AG04449 (cell line): ENCODE results near the gene APBA1.

Source experiments
- CTCF ChIA-PET: fragments of 350-600 bp; formaldehyde crosslinking; extraction: SDS; loops from one replicate; lab custom pipeline; 2021; ENCODE audit warnings: antibody characterized with exemption; lab: Yijun Ruan, JAX
- POLR2A ChIA-PET: fragments of 400-600, 350-600 bp; formaldehyde crosslinking; extraction: SDS; loops from one replicate; lab custom pipeline; 2020; ENCODE audit warnings: antibody characterized with exemption, inconsistent platforms; lab: Yijun Ruan, JAX
- DNase-seq: peaks from one replicate; pipeline ENCODE4 v3.0.0-alpha.2; 2010; ENCODE audit warnings: low read depth, low spot score
- H3K4me3 ChIP-seq: 2 replicates; pipeline ENCODE4 v1.5.1; 2011; ENCODE audit warnings: low read depth, mild to moderate bottlenecking, control low read depth, low read length
- CTCF ChIP-seq: IDR thresholded peaks from one replicate; pipeline ENCODE4 v1.5.1; 2011; ENCODE audit warnings: mild to moderate bottlenecking, moderate library complexity, low read length, control low read depth, inconsistent platforms; ENCODE audit not compliant: insufficient read depth; ENCODE audit errors: missing control alignments

The APBA1 gene

DNA sequence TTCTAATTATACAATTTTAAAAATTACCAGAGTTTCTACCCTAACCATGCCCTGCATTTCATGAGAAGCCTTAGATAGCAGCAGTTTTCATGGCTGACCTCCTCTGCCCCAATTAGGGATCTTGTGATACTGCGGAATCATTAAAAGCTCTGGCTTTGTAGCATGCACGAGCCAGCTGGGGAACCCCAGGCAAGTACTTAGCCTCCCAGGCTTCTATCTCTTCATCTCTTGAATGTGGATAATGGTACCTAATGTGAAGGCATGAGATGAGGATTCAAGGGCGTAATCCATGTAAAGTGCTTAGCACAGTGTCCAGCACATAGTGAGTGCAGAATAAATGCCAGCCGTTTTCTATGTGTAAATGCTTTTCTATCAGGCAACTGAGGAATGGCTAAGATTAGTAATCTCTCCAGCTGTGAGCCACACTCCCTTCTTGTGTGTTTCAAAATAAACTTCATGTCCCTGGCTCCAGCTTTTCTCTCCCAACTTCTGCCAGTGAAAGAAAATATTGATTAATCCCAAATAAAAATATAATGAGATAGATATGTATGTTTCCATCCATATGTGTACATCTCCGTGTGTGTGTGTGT, 88.4 kb downstream of the APBA1 start:
- no peak for TF ChIP-seq CTCF
- DNase-seq, result no peak
- ChIA-PET POLR2A (no interaction called here), CTCF (no interaction called here)
- no peak overlapping the region for H3K4me3 ChIP-seq

- ChIA-PET POLR2A (no interaction called here), CTCF (no interaction called here)
- no peak for TF ChIP-seq CTCF
- no peak overlapping the region for H3K4me3 ChIP-seq
- DNase-seq, result no peak
Measured at GRCh38 chr9:69582544-69583297, 89.5 kb downstream of the APBA1 start.

GRCh38 chr9:69582018-69582417, 90.2 kb downstream of the APBA1 start:
- DNase-seq, result no peak
- no peak overlapping the region for H3K4me3 ChIP-seq
- ChIA-PET POLR2A (no interaction called here), CTCF (no interaction called here)
- TF ChIP-seq CTCF, result no peak

- TF ChIP-seq CTCF, result no peak
- H3K4me3 ChIP-seq, result no peak overlapping the region
- no peak for DNase-seq
- POLR2A ChIA-PET, result no interaction called here
- CTCF ChIA-PET, result interaction anchor here (1.3 kb wide), 1 partner anchor 10 kb away, joined by 5 read pairs; no protein-coding TSS in a partner anchor
Measured at GRCh38 chr9:69580582-69581214, 91.5 kb downstream of the APBA1 start.

DNA sequence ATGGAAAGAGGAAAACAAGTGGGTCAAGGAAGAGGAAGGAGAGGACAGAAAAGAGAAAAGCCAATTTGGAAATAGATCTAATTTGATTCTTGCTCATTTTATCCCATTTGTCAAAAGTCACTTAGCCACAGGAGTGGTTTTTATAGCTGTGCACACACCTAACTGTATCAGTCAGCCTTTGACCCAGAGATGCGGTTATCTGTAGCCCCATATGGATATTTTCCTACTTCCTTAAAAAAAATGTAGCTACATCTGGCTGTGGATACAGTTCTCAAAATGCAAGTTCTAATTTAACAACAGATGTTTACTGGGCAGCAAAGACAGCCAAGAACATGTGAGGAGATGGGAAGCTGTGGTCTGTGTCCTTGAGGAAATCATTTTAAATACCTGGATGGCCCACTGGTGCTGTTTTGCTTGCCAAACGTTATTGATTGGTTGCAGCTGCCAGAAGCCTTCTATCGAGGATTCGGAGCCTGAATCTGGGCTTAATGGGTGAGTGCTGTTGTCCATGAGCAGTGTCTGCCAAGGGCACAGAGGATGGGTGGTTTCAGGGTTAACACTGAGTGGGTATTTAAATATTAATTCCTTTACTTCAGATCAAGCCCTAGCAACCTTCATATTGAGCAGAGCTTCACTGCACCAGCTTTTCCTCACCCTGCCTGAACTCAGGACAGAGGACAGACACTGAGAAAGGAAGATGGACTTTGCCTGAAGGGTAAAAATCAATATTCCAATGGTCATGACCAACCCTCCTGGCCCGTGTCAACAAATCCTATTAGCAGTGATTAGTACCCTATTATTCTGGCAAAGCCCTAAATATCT, 92.2 kb downstream of the APBA1 start:
- TF ChIP-seq CTCF, result no peak
- ChIA-PET CTCF (interaction anchor here (1.3 kb wide), 1 partner anchor 11 kb away, joined by 5 read pairs; no protein-coding TSS in a partner anchor), POLR2A (no interaction called here)
- H3K4me3 ChIP-seq, result no peak overlapping the region
- DNase-seq, result no peak
